HG02763 (cell line): ENCODE measurements around the gene AREL1.

ENCODE experiments used
- ATAC-seq: cut with Tn5 transposase; IDR thresholded peaks from one replicate; pipeline ENCODE4 v1.9.1; 2021; ENCODE audit warnings: mild to moderate bottlenecking, moderate library complexity; ENCODE audit not compliant: unreplicated experiment

Gene AREL1

GRCh38 chr14:74660863-74661262 lies 52.0 kb downstream of the AREL1 start:
- ATAC-seq = no peak

GRCh38 chr14:74660167-74660566 lies 52.7 kb downstream of the AREL1 start:
- ATAC-seq = no peak

GRCh38 chr14:74658535-74659131 lies 54.2 kb downstream of the AREL1 start:
- no peak for ATAC-seq

- no peak for ATAC-seq
These were observed 55.9 kb downstream of the AREL1 start for GRCh38 chr14:74656964-74657363.

GRCh38 chr14:74655599-74656395 lies 57.1 kb downstream of the AREL1 start:
- ATAC-seq = no peak

GRCh38 chr14:74654931-74655330 lies 57.9 kb downstream of the AREL1 start:
- no peak for ATAC-seq

GRCh38 chr14:74653386-74654138 lies 59.3 kb downstream of the AREL1 start:
- no peak for ATAC-seq

- ATAC-seq = no peak
These were observed 60.3 kb downstream of the AREL1 start for GRCh38 chr14:74652541-74652940.

- no peak for ATAC-seq
These were observed 61.8 kb downstream of the AREL1 start for GRCh38 chr14:74650927-74651686.

GRCh38 chr14:74649673-74650072 lies 63.2 kb downstream of the AREL1 start:
- ATAC-seq = no peak

GRCh38 chr14:74649167-74649566 lies 63.7 kb downstream of the AREL1 start:
- ATAC-seq = no peak

- ATAC-seq = no peak
These were observed 64.3 kb downstream of the AREL1 start for GRCh38 chr14:74648601-74649000.

- ATAC-seq = no peak
These were observed 65.0 kb downstream of the AREL1 start for GRCh38 chr14:74647678-74648461.

- ATAC-seq = no peak
These were observed 65.7 kb downstream of the AREL1 start for GRCh38 chr14:74647061-74647677.

GRCh38 chr14:74645756-74646470 lies 67.0 kb downstream of the AREL1 start:
- no peak for ATAC-seq

GRCh38 chr14:74645244-74645643 lies 67.6 kb downstream of the AREL1 start:
- ATAC-seq = no peak

GRCh38 chr14:74641601-74642391 lies 71.1 kb downstream of the AREL1 start:
- no peak for ATAC-seq

GRCh38 chr14:74638966-74639365 lies 73.9 kb downstream of the AREL1 start:
- no peak for ATAC-seq
